Mesenchymal stem cell (in vitro differentiated cells and primary cell): ENCODE measurements around the gene KRT8.
A peak's percentile ranks its signal among the peaks of the same experiment; 100 is the strongest.
"Not testable (repeated sequence)": the region's sequence is repeated elsewhere in the genome, so short reads cannot be mapped to it uniquely, and the experiment has no call there.

Experiments
- DNase-seq: peaks from one replicate; pipeline ENCODE4 v3.0.0-alpha.2; 2013
- H2AFZ ChIP-seq: one replicate; pipeline ENCODE4 v1.6.1; 2013; ENCODE audit warnings: low read depth, mild to moderate bottlenecking, control low read depth, inconsistent platforms, low read length, moderate library complexity
- H2AK5ac ChIP-seq: 2 replicates; pipeline ENCODE4 v1.6.1; 2013; ENCODE audit warnings: low read length, moderate library complexity, mild to moderate bottlenecking, inconsistent platforms; ENCODE audit not compliant: severe bottlenecking
- H2BK120ac ChIP-seq: one replicate; pipeline ENCODE4 v1.6.1; 2013; ENCODE audit warnings: low read depth, mild to moderate bottlenecking, inconsistent platforms, low read length, moderate library complexity
- H2BK12ac ChIP-seq, 2 experiments: one replicate each; pipeline ENCODE4 v1.6.1; 2013; ENCODE audit warnings: inconsistent platforms in 2 of 2, low read length in 2 of 2, mild to moderate bottlenecking in 2 of 2, moderate library complexity in 2 of 2, control low read depth in 1 of 2
- H2BK15ac ChIP-seq: one replicate; pipeline ENCODE4 v1.6.1; 2013; ENCODE audit warnings: mild to moderate bottlenecking, low read depth, inconsistent platforms; ENCODE audit not compliant: poor library complexity, severe bottlenecking
- H2BK5ac ChIP-seq: 2 replicates; pipeline ENCODE4 v1.6.1; 2013; ENCODE audit warnings: low read depth, mild to moderate bottlenecking, low read length, control low read depth, inconsistent platforms; ENCODE audit not compliant: poor library complexity, severe bottlenecking
- H3K14ac ChIP-seq, 2 experiments: one replicate each; pipeline ENCODE4 v1.6.1; 2013; ENCODE audit warnings: inconsistent platforms in 2 of 2, low read length in 2 of 2, control low read depth in 1 of 2, mild to moderate bottlenecking in 1 of 2, moderate library complexity in 1 of 2
- H3K18ac ChIP-seq, 2 experiments: one replicate each; pipeline ENCODE4 v1.6.1; 2013; ENCODE audit warnings: inconsistent platforms in 2 of 2, low read length in 2 of 2, control low read depth in 1 of 2, low read depth in 1 of 2, mild to moderate bottlenecking in 1 of 2
- H3K23ac ChIP-seq, 2 experiments: one replicate each; pipeline ENCODE4 v1.6.1; 2013; ENCODE audit warnings: inconsistent platforms in 2 of 2, low read length in 2 of 2, mild to moderate bottlenecking in 2 of 2, moderate library complexity in 2 of 2, control low read depth in 1 of 2
- H3K27ac ChIP-seq: 2 replicates; pipeline ENCODE4 v1.5.1; 2013; ENCODE audit warnings: mild to moderate bottlenecking, moderate library complexity, low read length, control low read depth, inconsistent platforms; ENCODE audit not compliant: poor library complexity, severe bottlenecking
- H3K27me3 ChIP-seq, 2 experiments: 2 replicates each; pipeline versions ENCODE4 v1.6.1 to v1.7.0; 2013; ENCODE audit warnings: low read length in 2 of 2, mild to moderate bottlenecking in 2 of 2, moderate library complexity in 2 of 2, control low read depth in 1 of 2, inconsistent platforms in 1 of 2; ENCODE audit not compliant: control insufficient read depth in 1 of 2, insufficient read depth in 1 of 2
- H3K36me3 ChIP-seq, 2 experiments: 2 replicates each; pipeline versions ENCODE4 v1.6.1 to v1.7.0; 2013; ENCODE audit warnings: low read length in 2 of 2, control low read depth in 1 of 2, inconsistent platforms in 1 of 2, low read depth in 1 of 2, mild to moderate bottlenecking in 1 of 2; ENCODE audit not compliant: insufficient read depth in 2 of 2, control insufficient read depth in 1 of 2
- H3K4ac ChIP-seq, 2 experiments: one replicate each; pipeline ENCODE4 v1.6.1; 2013; ENCODE audit warnings: inconsistent platforms in 2 of 2, low read length in 2 of 2, mild to moderate bottlenecking in 2 of 2, moderate library complexity in 2 of 2, control low read depth in 1 of 2, low read depth in 1 of 2
- H3K4me1 ChIP-seq: 2 replicates; pipeline ENCODE4 v1.6.1; 2013; ENCODE audit warnings: low read depth, low read length, control low read depth; ENCODE audit not compliant: control insufficient read depth, insufficient read depth
- H3K4me2 ChIP-seq: 2 replicates; pipeline ENCODE4 v1.6.1; 2013; ENCODE audit warnings: low read length, mild to moderate bottlenecking, inconsistent platforms; ENCODE audit not compliant: poor library complexity, severe bottlenecking
- H3K4me3 ChIP-seq, 2 experiments: 2 replicates each; pipeline versions ENCODE4 v1.5.1 to v1.7.0; 2013; ENCODE audit warnings: low read length in 2 of 2, mild to moderate bottlenecking in 2 of 2, control low read depth in 1 of 2, low read depth in 1 of 2; ENCODE audit not compliant: insufficient read depth in 1 of 2
- H3K79me1 ChIP-seq: replicated peaks from 2 replicates; pipeline ENCODE4 v1.6.1; 2013; ENCODE audit warnings: mild to moderate bottlenecking, control low read depth, low read length, inconsistent platforms; ENCODE audit not compliant: poor library complexity, severe bottlenecking
- H3K9ac ChIP-seq: 2 replicates; pipeline ENCODE4 v1.7.0; 2013; ENCODE audit warnings: mild to moderate bottlenecking, low read length, moderate library complexity
- H3K9me3 ChIP-seq: 2 replicates; pipeline ENCODE4 v1.7.0; 2013; ENCODE audit warnings: mild to moderate bottlenecking, low read length; ENCODE audit not compliant: control insufficient read depth
- H4K8ac ChIP-seq: one replicate; pipeline ENCODE4 v1.6.1; 2013; ENCODE audit warnings: inconsistent platforms, mild to moderate bottlenecking, low read length, moderate library complexity
- H4K91ac ChIP-seq: one replicate; pipeline ENCODE4 v1.6.1; 2013; ENCODE audit warnings: mild to moderate bottlenecking, low read length, inconsistent platforms
- WGBS: methylation state at CpG from one replicate; pipeline ENCODE4 v1.1.7; 2013; ENCODE audit warnings: mixed read lengths; 5-methylcytosine and 5-hydroxymethylcytosine counted together

The KRT8 gene

GRCh38 chr12:52880499-52880898, 24.4 kb downstream of the KRT8 start:
- not testable (repeated sequence) for H3K4me3 ChIP-seq, H4K8ac ChIP-seq, H3K27me3 ChIP-seq, H3K14ac ChIP-seq, H2AFZ ChIP-seq, H3K36me3 ChIP-seq, H2BK15ac ChIP-seq, H3K79me1 ChIP-seq, DNase-seq, H2BK120ac ChIP-seq, H3K23ac ChIP-seq, H3K9me3 ChIP-seq, H2BK5ac ChIP-seq, H4K91ac ChIP-seq, H2AK5ac ChIP-seq, H3K9ac ChIP-seq, H3K4me2 ChIP-seq, H3K4ac ChIP-seq, H3K18ac ChIP-seq, H3K27ac ChIP-seq, H2BK12ac ChIP-seq
- WGBS: 69% methylated on average over 4 of the region's 8 CpGs
- H3K4me1 ChIP-seq: peaks cover 18% of the 10 kb centered on the region

GRCh38 chr12:52879394-52880351, 25.2 kb downstream of the KRT8 start:
- no peak overlapping the region for H2BK12ac ChIP-seq
- peak overlapping the region; percentile 56 for H4K91ac ChIP-seq
- no peak overlapping the region for H3K27ac ChIP-seq
- DNase-seq: peak; percentile 92
- H3K36me3 ChIP-seq: no peaks in the 10 kb centered on the region
- H3K18ac ChIP-seq: peak overlapping the region; percentile 61 to 75
- WGBS: 6% methylated on average over 26 of the region's 38 CpGs
- no peak overlapping the region for H2BK5ac ChIP-seq
- no peaks in the 10 kb centered on the region for H3K79me1 ChIP-seq
- peak overlapping the region; percentile 59 for H3K9ac ChIP-seq
- no peak overlapping the region for H3K14ac ChIP-seq
- peaks cover 19% of the 10 kb centered on the region for H3K4me1 ChIP-seq
- peaks cover 0 to 2% of the 10 kb centered on the region in 2 experiments for H3K27me3 ChIP-seq
- H2AK5ac ChIP-seq: no peak overlapping the region
- H4K8ac ChIP-seq: peak overlapping the region; percentile 47
- H2BK120ac ChIP-seq: no peak overlapping the region
- peak overlapping the region; percentile 29 for H2BK15ac ChIP-seq
- peak overlapping the region; percentile 21 for H2AFZ ChIP-seq
- H3K4me3 ChIP-seq: peak overlapping the region in 1 of 2 experiments; percentile 68
- H3K4ac ChIP-seq: peak overlapping the region in 1 of 2 experiments; percentile 8
- H3K4me2 ChIP-seq: peak overlapping the region; percentile 67
- H3K9me3 ChIP-seq: no peaks in the 10 kb centered on the region
- no peak overlapping the region for H3K23ac ChIP-seq

DNA sequence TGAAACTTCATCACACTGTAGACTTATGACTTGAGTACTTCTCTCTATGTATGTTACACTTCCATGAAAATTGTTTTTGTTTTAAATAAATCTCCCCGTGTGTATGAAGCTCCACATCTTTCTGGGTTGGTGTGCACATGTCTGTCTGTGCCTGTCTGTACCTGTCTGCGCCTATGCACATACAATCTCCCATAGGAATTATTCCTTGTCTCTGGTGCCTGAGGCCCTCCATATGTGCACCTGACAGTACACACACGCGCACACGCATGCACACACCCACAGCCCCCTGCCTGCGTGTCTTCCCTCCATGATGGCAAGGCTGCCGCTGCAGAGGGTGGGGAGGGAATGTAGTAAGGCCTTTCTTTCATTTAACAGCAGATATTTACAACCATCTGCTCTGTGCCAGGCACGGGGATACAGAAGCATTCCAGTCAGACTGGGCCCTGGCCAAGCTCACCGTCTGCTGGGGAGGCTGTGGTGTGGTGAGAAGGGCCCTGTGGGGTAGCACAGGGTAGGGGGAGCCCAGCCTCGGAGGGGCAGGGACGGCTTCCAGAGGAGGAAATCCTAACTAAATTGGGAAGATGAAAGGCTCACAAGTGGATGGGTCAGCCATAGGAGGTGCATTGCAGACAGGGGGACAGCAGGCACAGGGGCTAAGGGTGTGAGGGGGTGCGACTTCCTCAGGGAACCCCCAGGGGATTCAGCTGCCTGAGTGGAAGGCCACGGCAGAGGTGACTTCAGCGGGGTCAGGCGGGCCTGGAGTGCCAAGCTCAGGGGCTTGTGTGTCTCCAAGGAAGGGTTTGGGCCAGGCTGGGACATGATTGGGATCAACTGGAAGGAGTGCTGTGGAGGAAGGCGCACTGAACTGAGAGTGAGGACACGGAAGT, 26.1 kb downstream of the KRT8 start:
- Histone ChIP-seq H3K27me3 (peaks cover 0 to 2% of the 10 kb centered on the region in 2 experiments), H2BK15ac (peak overlapping the region; percentile 29), H3K4me3 (peak overlapping the region in 1 of 2 experiments; percentile 49), H2BK12ac (no peak overlapping the region), H2BK5ac (no peak overlapping the region), H3K4me2 (peak overlapping the region; percentile 67), H3K18ac (peak overlapping the region; percentile 13 to 75), H3K79me1 (no peaks in the 10 kb centered on the region), H2AK5ac (no peak overlapping the region), H4K91ac (peak overlapping the region; percentile 81), H3K4me1 (peaks cover 26% of the 10 kb centered on the region), H3K9me3 (no peaks in the 10 kb centered on the region), H3K14ac (peak overlapping the region in 1 of 2 experiments; percentile 15), H3K23ac (no peak overlapping the region), H2AFZ (peak overlapping the region; percentile 21), H3K9ac (peak overlapping the region; percentile 59), H3K27ac (no peak overlapping the region), H2BK120ac (no peak overlapping the region), H3K36me3 (no peaks in the 10 kb centered on the region), H3K4ac (peak overlapping the region; percentile 8 to 59), H4K8ac (peak overlapping the region; percentile 47)
- no peak for DNase-seq
- 83% methylated on average over 16 of the region's 17 CpGs for WGBS

DNA sequence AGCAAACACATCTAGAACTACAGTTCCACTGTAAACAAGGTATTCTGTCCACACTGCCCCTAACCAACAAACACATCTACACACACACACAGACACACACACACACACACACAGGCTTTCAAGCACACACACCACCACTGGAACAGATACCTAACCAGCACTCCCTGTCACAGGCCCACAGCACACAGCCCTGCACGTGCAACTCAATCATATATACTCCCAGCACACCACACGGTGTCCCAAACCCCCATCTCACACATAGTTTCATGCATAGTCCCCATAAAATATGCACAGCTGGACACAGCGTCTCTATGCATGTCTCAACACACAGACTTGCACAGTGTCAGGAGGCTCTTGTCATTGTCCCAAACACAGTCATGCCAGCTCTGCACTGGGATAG, 27.6 kb downstream of the KRT8 start:
- H3K36me3 ChIP-seq: no peaks in the 10 kb centered on the region
- H3K27me3 ChIP-seq: peaks cover 0 to 2% of the 10 kb centered on the region in 2 experiments
- H3K4ac ChIP-seq: no peak overlapping the region
- no peak overlapping the region for H3K14ac ChIP-seq
- H3K18ac ChIP-seq: no peak overlapping the region
- H2AFZ ChIP-seq: no peak overlapping the region
- no peak overlapping the region for H3K4me3 ChIP-seq
- peaks cover 30% of the 10 kb centered on the region for H3K4me1 ChIP-seq
- no peak overlapping the region for H4K8ac ChIP-seq
- H3K79me1 ChIP-seq: no peaks in the 10 kb centered on the region
- H3K9ac ChIP-seq: no peak overlapping the region
- no peak overlapping the region for H3K27ac ChIP-seq
- no peak overlapping the region for H2AK5ac ChIP-seq
- H2BK5ac ChIP-seq: no peak overlapping the region
- no peak for DNase-seq
- no peak overlapping the region for H2BK120ac ChIP-seq
- peak overlapping the region; percentile 18 for H4K91ac ChIP-seq
- no peak overlapping the region for H3K23ac ChIP-seq
- no peak overlapping the region for H2BK15ac ChIP-seq
- no peak overlapping the region for H2BK12ac ChIP-seq
- 77% methylated on average over 3 of the region's 3 CpGs for WGBS
- no peak overlapping the region for H3K4me2 ChIP-seq
- H3K9me3 ChIP-seq: no peaks in the 10 kb centered on the region
